Spleen (tissue), 11 donors: ENCODE data around the gene SIK3. TPM values are rescaled to one million over a fixed set of nuclear protein-coding genes. Genes with fewer than 3 reads are reported as not detected.

Experiments
- DNase-seq: peaks from one replicate; pipeline ENCODE4 v3.0.0-alpha.2; 2020
- H3K27ac ChIP-seq, 8 donors: fragments of 200-600 bp; sonication (generic) in 7 of 8; 1 replicate in 4 of 8; 2 replicates in 4 of 8; pipeline versions ENCODE4 v1.5.0 to v1.8.0; 2016 to 2021; ENCODE audit warnings: inconsistent platforms in 4 of 8, mild to moderate bottlenecking in 4 of 8, moderate library complexity in 1 of 8
- H3K27me3 ChIP-seq, 7 donors: fragments of 200-600 bp; sonication (generic) in 6 of 7; replicated peaks in 1 of 7; 1 replicate in 4 of 7; 2 replicates in 3 of 7; pipeline versions ENCODE4 v1.5.0 to v1.8.0; 2016 to 2021; ENCODE audit warnings: inconsistent platforms in 3 of 7, mild to moderate bottlenecking in 1 of 7
- H3K36me3 ChIP-seq, 6 donors: fragments of 200-600 bp; sonication (generic) in 5 of 6; 1 replicate in 4 of 6; 2 replicates in 2 of 6; pipeline versions ENCODE4 v1.5.0 to v1.8.0; 2016 to 2021; ENCODE audit warnings: inconsistent platforms in 2 of 6
- H3K4me1 ChIP-seq, 6 donors: fragments of 200-600 bp; sonication (generic) in 5 of 6; 1 replicate in 3 of 6; 2 replicates in 3 of 6; pipeline versions ENCODE4 v1.5.0 to v1.8.0; 2016 to 2021; ENCODE audit warnings: inconsistent platforms in 3 of 6
- H3K4me3 ChIP-seq, 8 donors: fragments of 200-600 bp; sonication (generic) in 7 of 8; 1 replicate in 4 of 8; 2 replicates in 4 of 8; pipeline versions ENCODE4 v1.5.0 to v1.8.0; 2016 to 2021; ENCODE audit warnings: inconsistent platforms in 4 of 8, mild to moderate bottlenecking in 4 of 8, moderate library complexity in 2 of 8
- H3K9me3 ChIP-seq, 8 donors: fragments of 200-600 bp; sonication (generic) in 7 of 8; 1 replicate in 4 of 8; 2 replicates in 4 of 8; pipeline versions ENCODE4 v1.5.0 to v1.8.0; 2016 to 2021; ENCODE audit warnings: inconsistent platforms in 4 of 8
- CTCF ChIP-seq, 11 experiments: fragments of 200-600 bp in 7 of 11; fragments of 450-650 bp in 4 of 11; sonication (generic) in 4 of 11; IDR thresholded peaks in 8 of 11; conservative IDR thresholded peaks in 3 of 11; 1 replicate in 7 of 11; 2 replicates in 4 of 11; pipeline versions ENCODE4 v1.4.0 to v1.8.0; 2016 to 2021; ENCODE audit warnings: antibody characterized with exemption in 11 of 11, inconsistent platforms in 4 of 11, mild to moderate bottlenecking in 1 of 11
- POLR2A ChIP-seq, 3 donors: fragments of 450-650 bp; IDR thresholded peaks; one replicate each; pipeline ENCODE4 v1.5.1; 2017; ENCODE audit warnings: antibody characterized with exemption in 3 of 3, mild to moderate bottlenecking in 1 of 3
- POLR2AphosphoS5 ChIP-seq, 3 donors: sonication (generic); formaldehyde crosslinking; IDR thresholded peaks; one replicate each; pipeline ENCODE4 v1.5.1; 2017; ENCODE audit warnings: antibody characterized with exemption in 3 of 3
- WGBS, 5 donors: extraction: QIAGEN DNeasy Blood & Tissue Kit in 3 of 5; methylation state at CpG; one replicate each; pipeline versions ENCODE4 v1.1.5 to v1.1.7; 2013 to 2018; 5-methylcytosine and 5-hydroxymethylcytosine counted together
- intact Hi-C: fragments of 100-400 bp; cut with DNase I; formaldehyde crosslinking; loops from one replicate; pipeline ENCODE4 v1.15.0; 2023; ENCODE audit warnings: low total_unique reads
- polyA plus RNA-seq, 3 donors: library from polyadenylated mRNA; stranded (reverse); fragments of 200-250 nt; gene quantifications; one replicate each; pipeline ENCODE4 v1.2.1, GENCODE V29; 2013
- total RNA-seq, 7 donors: library from RNA; depleted of rRNA in 3 of 7; stranded (reverse); fragments of >200 nt in 3 of 7; fragmentation: NEBNext Ultra II Directional in 4 of 7; extraction: Animal tissue kit (Norgen Biotek cat#: 25700) in 4 of 7; gene quantifications; one replicate each; pipeline versions ENCODE4 v1.1.0 to v1.2.1, GENCODE V29; 2016 to 2021
- donor health status: healthy with polysubstance abuse.
- donor health status: DM: no; HTN: no; CAD: no; lungs with moderate emphysema.
- donor health status: DM: no; HTN: no; CAD: no.
- donor health status: Bipolar disorder and iron deficiency.
- donor health status: healthy.
- donor health status: DM: no; HTN: no; CAD: no.
- donor health status: DM: yes; HTN: yes; CAD: no.

SIK3 gene
- total and polyA plus RNA-seq, 10 donors = 7.8 to 112 (median 67.6) TPM

DNA sequence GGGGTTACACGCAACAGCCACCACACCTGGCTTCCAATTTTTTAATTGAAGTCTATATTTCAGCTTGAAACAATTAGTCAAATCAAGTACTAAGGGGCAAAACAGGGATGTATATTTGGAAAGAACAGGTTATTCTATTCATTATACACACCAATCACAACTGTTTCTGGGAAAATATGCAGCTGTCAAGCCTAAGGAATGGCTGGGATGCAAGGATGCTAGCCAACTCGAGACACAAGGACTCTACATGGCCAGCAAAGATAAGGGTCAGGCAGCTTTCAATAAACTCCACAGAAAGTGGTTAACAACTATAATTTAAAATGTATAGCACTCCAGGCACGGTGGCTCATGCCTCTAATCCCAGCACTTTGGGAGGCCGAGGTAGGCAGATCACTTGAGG is 134.0 kb downstream of the SIK3 start:
- H3K36me3 ChIP-seq = no peaks in the 10 kb centered on the region
- no peak for TF ChIP-seq POLR2A (IDR thresholded peaks at IDR 0.05)
- TF ChIP-seq CTCF (IDR thresholded peaks at IDR 0.05 in 8 of 11, conservative IDR thresholded peaks at IDR 0.05 in 3 of 11) = no peak
- no peak for TF ChIP-seq POLR2AphosphoS5 (IDR thresholded peaks at IDR 0.05)
- DNase-seq = no peak
- intact Hi-C loops = no loop called here
- H3K27me3 ChIP-seq = no peaks in the 10 kb centered on the region
- H3K4me1 ChIP-seq = peaks cover 0 to 65% (median 13%) of the 10 kb centered on the region in 6 donors
- H3K9me3 ChIP-seq = no peaks in the 10 kb centered on the region
- WGBS, 5 donors = 94 to 97% (median 97%) methylated on average over 4 of the region's 4 CpGs
- no peak overlapping the region for H3K27ac ChIP-seq
- H3K4me3 ChIP-seq = no peak overlapping the region

- 48 to 76% (median 73%) methylated on average over 4 of the region's 4 CpGs for WGBS, 5 donors
- Histone ChIP-seq H3K4me1 (peaks cover 0 to 70% (median 13%) of the 10 kb centered on the region in 6 donors), H3K27ac (no peak overlapping the region), H3K9me3 (no peaks in the 10 kb centered on the region), H3K27me3 (no peaks in the 10 kb centered on the region), H3K36me3 (no peaks in the 10 kb centered on the region), H3K4me3 (no peak overlapping the region)
- no peak for DNase-seq
- intact Hi-C loops = no loop called here
- no peak for TF ChIP-seq POLR2AphosphoS5 (IDR thresholded peaks at IDR 0.05)
- TF ChIP-seq CTCF (IDR thresholded peaks at IDR 0.05 in 8 of 11, conservative IDR thresholded peaks at IDR 0.05 in 3 of 11) = no peak
- TF ChIP-seq POLR2A (IDR thresholded peaks at IDR 0.05) = no peak
Observed at GRCh38 chr11:116963813-116964212, 134.4 kb downstream of the SIK3 start.

GRCh38 chr11:116962108-116962507 is 136.1 kb downstream of the SIK3 start:
- intact Hi-C loops = no loop called here
- Histone ChIP-seq H3K4me1 (peaks cover 0 to 75% (median 14%) of the 10 kb centered on the region in 6 donors), H3K36me3 (no peaks in the 10 kb centered on the region), H3K9me3 (no peaks in the 10 kb centered on the region), H3K27me3 (no peaks in the 10 kb centered on the region), H3K27ac (no peak overlapping the region), H3K4me3 (no peak overlapping the region)
- WGBS, 5 donors = 46 to 93% (median 71%) methylated on average over 4 of the region's 4 CpGs
- TF ChIP-seq POLR2AphosphoS5 (IDR thresholded peaks at IDR 0.05) (no peak), POLR2A (IDR thresholded peaks at IDR 0.05) (no peak), CTCF (IDR thresholded peaks at IDR 0.05 in 8 of 11, conservative IDR thresholded peaks at IDR 0.05 in 3 of 11) (no peak)
- DNase-seq = no peak

DNA sequence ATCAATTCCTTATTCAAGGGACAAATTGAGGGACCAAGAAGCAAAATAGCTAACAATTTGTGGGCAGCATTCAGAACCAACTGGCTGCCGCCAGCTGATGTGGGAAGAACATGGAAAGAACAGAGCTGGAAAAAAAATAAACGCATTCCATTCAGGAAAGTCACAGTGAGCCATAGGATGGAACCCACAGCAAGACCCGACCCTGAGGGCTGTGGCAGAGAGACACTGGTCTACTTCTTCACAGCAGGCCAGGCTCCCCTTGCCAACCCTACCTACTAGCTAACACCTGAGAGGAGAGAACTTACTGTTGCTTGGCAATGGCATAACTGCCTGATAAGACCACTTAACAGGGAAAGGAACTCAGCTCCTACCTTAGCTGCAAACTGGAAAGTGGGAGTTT is 137.3 kb downstream of the SIK3 start:
- no peak for TF ChIP-seq POLR2AphosphoS5 (IDR thresholded peaks at IDR 0.05)
- TF ChIP-seq POLR2A (IDR thresholded peaks at IDR 0.05) = no peak
- no peak for TF ChIP-seq CTCF (IDR thresholded peaks at IDR 0.05 in 8 of 11, conservative IDR thresholded peaks at IDR 0.05 in 3 of 11)
- WGBS, 5 donors = 68 to 94% (median 87%) methylated on average over 3 of the region's 3 CpGs
- no peak overlapping the region for H3K4me3 ChIP-seq
- H3K36me3 ChIP-seq = peaks cover 0 to 10% (median 2%) of the 10 kb centered on the region in 6 donors
- no peak overlapping the region for H3K27ac ChIP-seq
- DNase-seq = no peak
- H3K9me3 ChIP-seq = no peaks in the 10 kb centered on the region
- H3K27me3 ChIP-seq = no peaks in the 10 kb centered on the region
- H3K4me1 ChIP-seq = peaks cover 0 to 84% (median 19%) of the 10 kb centered on the region in 6 donors
- intact Hi-C loops = no loop called here
